Endothelial cell of umbilical vein (primary cell): ENCODE results near the gene GRID2IP. TPM values are rescaled to one million over a fixed set of nuclear protein-coding genes. Genes with fewer than 3 reads are reported as not detected.

ENCODE experiments used
- BruUV-seq: library from RNA; stranded (reverse); fragments of 400-500 nt; replicated peaks from 2 replicates; lab custom pipeline; 2021; lab: Mats Ljungman, UMichigan
- CTCF ChIA-PET: fragments of 300-600, 350-600 bp; sonication (Branson Sonifier 250); formaldehyde crosslinking; loops from one replicate; lab custom pipeline; 2021; ENCODE audit warnings: antibody characterized with exemption, inconsistent platforms; lab: Charles Lee
- POLR2A ChIA-PET: fragments of 300-600, 350-600 bp; sonication (Branson Sonifier 250); formaldehyde crosslinking; loops from one replicate; lab custom pipeline; 2021; ENCODE audit warnings: antibody characterized with exemption, inconsistent platforms; lab: Charles Lee
- DNase-seq: peaks from one replicate; pipeline ENCODE4 v3.0.0-alpha.2; 2011; ENCODE audit warnings: low read depth, low spot score
- FAIRE-seq: peaks from 2 replicates; lab custom pipeline; 2011; peaks lifted over from hg19 to GRCh38; lab: Jason Lieb, UNC
- H2AFZ ChIP-seq: 2 replicates; pipeline ENCODE4 v1.6.0; 2012; ENCODE audit warnings: low read depth, low read length, control low read depth, inconsistent platforms
- H3K27ac ChIP-seq: 2 replicates; pipeline ENCODE4 v1.5.1; 2011; ENCODE audit warnings: low read depth, mild to moderate bottlenecking, control low read depth, low read length, moderate library complexity; ENCODE audit not compliant: insufficient read depth
- H3K27me3 ChIP-seq, 2 experiments: 2 replicates each; pipeline versions ENCODE4 v1.6.0 to v1.6.1; 2011; ENCODE audit warnings: low read length in 2 of 2, mixed read lengths in 1 of 2; ENCODE audit not compliant: control insufficient read depth in 2 of 2, insufficient read depth in 2 of 2
- H3K36me3 ChIP-seq, 2 experiments: 2 replicates in 1 of 2; 3 replicates in 1 of 2; pipeline ENCODE4 v1.5.1; 2011; ENCODE audit warnings: low read length in 2 of 2, mild to moderate bottlenecking in 1 of 2, moderate library complexity in 1 of 2; ENCODE audit not compliant: control insufficient read depth in 2 of 2, insufficient read depth in 2 of 2; ENCODE audit errors: extremely low read depth in 1 of 2
- H3K4me1 ChIP-seq: 3 replicates; pipeline ENCODE4 v1.5.1; 2011; ENCODE audit warnings: mild to moderate bottlenecking, low read length; ENCODE audit not compliant: control insufficient read depth, insufficient read depth; ENCODE audit errors: extremely low read depth
- H3K4me2 ChIP-seq: 2 replicates; pipeline ENCODE4 v1.6.1; 2011; ENCODE audit warnings: low read length, control low read depth, mixed read lengths; ENCODE audit not compliant: insufficient read depth
- H3K4me3 ChIP-seq, 3 experiments: fragments of 200-600 bp in 1 of 3; sonication (generic), shearing (Covaris generic) in 1 of 3; replicated peaks in 1 of 3; 2 replicates each; pipeline ENCODE4 v1.5.1; 2011 to 2016; ENCODE audit warnings: control low read depth in 3 of 3, low read length in 3 of 3, mild to moderate bottlenecking in 2 of 3, inconsistent platforms in 1 of 3, low read depth in 1 of 3, moderate library complexity in 1 of 3; ENCODE audit not compliant: insufficient read depth in 1 of 3
- H3K79me2 ChIP-seq: 2 replicates; pipeline ENCODE4 v1.6.0; 2012; ENCODE audit warnings: low read length, inconsistent platforms; ENCODE audit not compliant: control insufficient read depth, insufficient read depth
- H3K9ac ChIP-seq: replicated peaks from 2 replicates; pipeline ENCODE3; 2011; ENCODE audit warnings: low read length, control low read depth; ENCODE audit not compliant: insufficient read depth; ENCODE audit errors: extremely low read depth
- H3K9me1 ChIP-seq: replicated peaks from 3 replicates; pipeline ENCODE4 v1.6.0; 2011; ENCODE audit warnings: mild to moderate bottlenecking, low read length; ENCODE audit not compliant: control insufficient read depth, insufficient read depth; ENCODE audit errors: extremely low read depth
- H3K9me3 ChIP-seq: replicated peaks from 2 replicates; pipeline ENCODE4 v1.5.1; 2012; ENCODE audit warnings: low read length, inconsistent platforms; ENCODE audit not compliant: control insufficient read depth, insufficient read depth
- H4K20me1 ChIP-seq: replicated peaks from 2 replicates; pipeline ENCODE3; 2011; ENCODE audit warnings: mild to moderate bottlenecking, low read length; ENCODE audit not compliant: control insufficient read depth, insufficient read depth; ENCODE audit errors: extremely low read depth
- CTCF ChIP-seq, 2 donors: IDR thresholded peaks; 1 replicate in 1 of 2; 2 replicates in 1 of 2; pipeline ENCODE4 v1.5.1; 2011; ENCODE audit warnings: low read length in 2 of 2, mild to moderate bottlenecking in 2 of 2, moderate library complexity in 2 of 2, control low read depth in 1 of 2, inconsistent platforms in 1 of 2, low read depth in 1 of 2; ENCODE audit not compliant: insufficient read depth in 1 of 2; ENCODE audit errors: extremely low read depth in 1 of 2
- EZH2 ChIP-seq: IDR thresholded peaks from 2 replicates; pipeline ENCODE4 v1.6.1; 2012; ENCODE audit warnings: borderline replicate concordance, low read depth, mild to moderate bottlenecking, moderate library complexity, low read length, inconsistent platforms; ENCODE audit not compliant: severe bottlenecking
- FOS ChIP-seq: IDR thresholded peaks from 2 replicates; pipeline ENCODE4 v1.6.1; 2011; ENCODE audit warnings: mild to moderate bottlenecking, low read length, moderate library complexity, borderline replicate concordance; ENCODE audit not compliant: insufficient read depth
- GATA2 ChIP-seq: IDR thresholded peaks from 2 replicates; pipeline ENCODE4 v1.7.0; 2011; ENCODE audit warnings: low read depth, mild to moderate bottlenecking, moderate library complexity, mixed read lengths, low read length; ENCODE audit not compliant: insufficient read length, insufficient read depth
- JUN ChIP-seq: IDR thresholded peaks from 2 replicates; pipeline ENCODE4 v1.6.1; 2011; ENCODE audit warnings: borderline replicate concordance, low read depth; ENCODE audit not compliant: insufficient read length, insufficient read depth
- MAX ChIP-seq: IDR thresholded peaks from 2 replicates; pipeline ENCODE4 v1.6.1; 2011; ENCODE audit not compliant: insufficient read depth, insufficient read length
- MYC ChIP-seq: IDR thresholded peaks from one replicate; pipeline ENCODE4 v1.6.1; 2011; ENCODE audit warnings: mild to moderate bottlenecking, low read depth, low read length
- POLR2A ChIP-seq: IDR thresholded peaks from 2 replicates; pipeline ENCODE4 v1.6.1; 2012; ENCODE audit warnings: low read depth, mild to moderate bottlenecking, control low read depth, low read length
- POLR2AphosphoS5 ChIP-seq: IDR thresholded peaks from 2 replicates; pipeline ENCODE4 v1.6.1; 2012; ENCODE audit warnings: low read depth, mild to moderate bottlenecking, control low read depth, low read length, moderate library complexity; ENCODE audit not compliant: insufficient read depth
- dilution Hi-C: fragments of 300-500 bp; cut with MboI; formaldehyde crosslinking; loops from one replicate; pipeline ENCODE4 v1.15.0; 2019; ENCODE audit warnings: low sequenced_read_pairs; ENCODE audit not compliant: extremely low pct_ligation_motif_present
- intact Hi-C: fragments of 100-400 bp; cut with micrococcal nuclease; formaldehyde crosslinking; loops from one replicate; pipeline ENCODE4 v1.10.0; 2022
- polyA plus RNA-seq, 4 experiments: library from polyadenylated mRNA; depleted of rRNA in 3 of 4; stranded (reverse) in 3 of 4; unstranded in 1 of 4; fragments of >200 nt; gene quantifications; 2 replicates each; pipeline versions ENCODE4 v1.2.1 to v1.2.3, GENCODE V29; 2011 to 2012; ENCODE audit warnings: missing spikeins in 1 of 4
- total RNA-seq: library from RNA; stranded (reverse); gene quantifications from 2 replicates; pipeline ENCODE4 v1.2.3, GENCODE V29; 2021

GRID2IP gene
- total and polyA plus RNA-seq, 2 donors (not counting 3 experiments of a cell fraction or from before 2014, with no cell fraction given), result not detected

GRCh38 chr7:6559896-6560295, 8.6 kb upstream of the GRID2IP start:
- TF ChIP-seq GATA2, result no peak
- no peak for TF ChIP-seq FOS
- TF ChIP-seq MAX, result no peak
- no peak for TF ChIP-seq JUN
- no peak for TF ChIP-seq POLR2A
- TF ChIP-seq EZH2, result no peak
- TF ChIP-seq CTCF (IDR thresholded peaks at IDR 0.05; ENCODE audit: extremely low read depth in 1 of 2, insufficient read depth in 1 of 2, low read depth in 1 of 2, low read length in 2 of 2), result no peak
- no peak for TF ChIP-seq POLR2AphosphoS5
- TF ChIP-seq MYC, result no peak
- CTCF ChIA-PET, result interaction anchor here (1.6 to 2.3 kb wide), 4 partner anchors 8 to 44 kb away, joined by 3 to 20 read pairs (median 7); no protein-coding TSS in a partner anchor

More at GRCh38 chr7:6559896-6560295, 8.6 kb upstream of the GRID2IP start:
- H3K27me3 ChIP-seq, result no peaks in the 10 kb centered on the region
- DNase-seq, result no peak
- no peaks in the 10 kb centered on the region for H4K20me1 ChIP-seq
- H3K9me1 ChIP-seq, result no peaks in the 10 kb centered on the region
- no peaks in the 10 kb centered on the region for H3K4me1 ChIP-seq
- no peaks in the 10 kb centered on the region for H3K36me3 ChIP-seq
- H2AFZ ChIP-seq, result no peak overlapping the region
- no peak overlapping the region for H3K4me3 ChIP-seq
- intact Hi-C loops (no loop called here), dilution Hi-C loops (no loop called here)
- BruUV-seq, result no TSS peak
- no peak overlapping the region for H3K27ac ChIP-seq
- H3K9ac ChIP-seq, result no peak overlapping the region
- POLR2A ChIA-PET, result no interaction called here
- no peak for FAIRE-seq
- no peak overlapping the region for H3K4me2 ChIP-seq
- H3K79me2 ChIP-seq, result no peaks in the 10 kb centered on the region
- no peaks in the 10 kb centered on the region for H3K9me3 ChIP-seq
